ENCODE results near the gene SLC1A2. TPM values are rescaled to one million over a fixed set of nuclear protein-coding genes. Genes with fewer than 3 reads are reported as not detected.

SLC1A2 gene
- total RNA-seq, 2 donors from 2014 or later, result 0.54 to 0.78 TPM

DNA sequence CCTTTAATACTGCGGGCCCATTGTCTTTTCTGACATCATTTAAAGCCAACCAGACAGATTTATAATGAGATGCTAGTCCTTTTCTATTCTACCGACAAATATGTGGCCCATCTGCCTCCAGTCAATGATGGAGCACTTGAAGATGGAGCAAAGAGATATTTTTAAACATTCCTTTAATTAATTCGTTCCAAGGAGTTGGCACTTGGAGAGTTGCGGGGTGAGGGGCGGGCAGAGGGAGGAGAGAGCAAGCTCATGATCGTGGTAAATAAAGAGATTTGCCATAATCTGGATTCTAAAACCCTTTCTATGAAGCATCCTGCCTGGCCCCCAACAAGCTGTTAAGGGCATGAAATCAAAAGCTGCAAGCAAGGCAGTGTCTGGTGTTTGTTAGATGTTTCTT, 5.0 kb downstream of the SLC1A2 start:
- Histone ChIP-seq H3K36me3 (no peaks in the 10 kb centered on the region), H3K4me3 (no peak overlapping the region), H3K27me3 (replicated peaks; ENCODE audit: insufficient read depth) (peaks cover 5% of the 10 kb centered on the region), H3K4me1 (ENCODE audit: control insufficient read depth in 1 of 2, low read depth in 2 of 2) (peaks cover 4 to 15% of the 10 kb centered on the region in 2 donors), H3K27ac (no peak overlapping the region), H3K9me3 (no peaks in the 10 kb centered on the region)
- DNase-seq (ENCODE audit: low spot score), result no peak
- TF ChIP-seq, protein P1, sequence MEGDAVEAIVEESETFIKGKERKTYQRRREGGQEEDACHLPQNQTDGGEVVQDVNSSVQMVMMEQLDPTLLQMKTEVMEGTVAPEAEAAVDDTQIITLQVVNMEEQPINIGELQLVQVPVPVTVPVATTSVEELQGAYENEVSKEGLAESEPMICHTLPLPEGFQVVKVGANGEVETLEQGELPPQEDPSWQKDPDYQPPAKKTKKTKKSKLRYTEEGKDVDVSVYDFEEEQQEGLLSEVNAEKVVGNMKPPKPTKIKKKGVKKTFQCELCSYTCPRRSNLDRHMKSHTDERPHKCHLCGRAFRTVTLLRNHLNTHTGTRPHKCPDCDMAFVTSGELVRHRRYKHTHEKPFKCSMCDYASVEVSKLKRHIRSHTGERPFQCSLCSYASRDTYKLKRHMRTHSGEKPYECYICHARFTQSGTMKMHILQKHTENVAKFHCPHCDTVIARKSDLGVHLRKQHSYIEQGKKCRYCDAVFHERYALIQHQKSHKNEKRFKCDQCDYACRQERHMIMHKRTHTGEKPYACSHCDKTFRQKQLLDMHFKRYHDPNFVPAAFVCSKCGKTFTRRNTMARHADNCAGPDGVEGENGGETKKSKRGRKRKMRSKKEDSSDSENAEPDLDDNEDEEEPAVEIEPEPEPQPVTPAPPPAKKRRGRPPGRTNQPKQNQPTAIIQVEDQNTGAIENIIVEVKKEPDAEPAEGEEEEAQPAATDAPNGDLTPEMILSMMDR (IDR thresholded peaks at IDR 0.05), result no peak
- ATAC-seq (ENCODE audit: insufficient number of reproducible peaks, low FRiP score, low read depth), result no peak

DNA sequence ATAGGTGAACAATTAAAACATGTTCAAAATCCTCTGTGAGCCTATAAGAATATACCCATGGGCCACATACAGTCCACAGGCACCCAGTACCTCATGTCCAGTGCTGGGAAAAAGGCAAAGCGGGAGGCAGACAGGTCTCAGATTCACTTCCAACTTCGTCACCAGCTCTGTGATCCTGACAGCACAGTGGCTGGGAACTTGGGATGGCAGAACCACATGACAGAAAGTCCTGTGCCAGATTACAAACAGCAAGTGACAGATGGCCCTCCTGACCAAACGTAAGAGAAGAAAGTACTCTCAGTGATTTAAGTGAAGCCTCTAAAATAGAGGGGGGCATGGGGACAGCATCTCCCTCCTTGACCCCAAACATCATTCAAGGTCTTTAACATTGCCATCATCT, 5.8 kb downstream of the SLC1A2 start:
- peaks cover 5% of the 10 kb centered on the region for H3K27me3 ChIP-seq (replicated peaks; ENCODE audit: insufficient read depth)
- no peaks in the 10 kb centered on the region for H3K9me3 ChIP-seq
- DNase-seq (ENCODE audit: low spot score) (no peak), ATAC-seq (ENCODE audit: insufficient number of reproducible peaks, low FRiP score, low read depth) (no peak)
- H3K4me1 ChIP-seq (ENCODE audit: control insufficient read depth in 1 of 2, low read depth in 2 of 2), result peaks cover 3 to 8% of the 10 kb centered on the region in 2 donors
- H3K27ac ChIP-seq, result no peak overlapping the region
- H3K36me3 ChIP-seq, result no peaks in the 10 kb centered on the region
- no peak overlapping the region for H3K4me3 ChIP-seq
- TF ChIP-seq, protein P1 (IDR thresholded peaks at IDR 0.05), result no peak

DNA sequence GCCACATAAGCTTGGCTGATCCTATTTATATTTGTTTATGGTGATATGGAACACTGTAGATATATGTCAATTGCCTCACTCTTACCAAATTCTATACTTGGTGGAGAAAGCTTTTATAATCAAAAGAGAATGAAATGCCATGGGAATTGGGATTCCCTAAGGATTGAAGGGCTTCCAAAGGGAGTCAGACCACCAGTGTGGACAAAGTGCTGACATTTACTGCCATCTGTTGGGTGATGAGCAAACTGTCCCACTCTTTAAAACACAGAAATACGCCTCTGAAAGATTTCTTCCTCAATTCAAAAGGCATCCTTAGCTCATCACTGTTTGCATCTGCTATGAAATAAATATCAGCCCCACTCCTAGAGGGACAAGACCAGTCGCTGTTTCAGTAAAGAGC, 7.1 kb downstream of the SLC1A2 start:
- no peak for ATAC-seq (ENCODE audit: insufficient number of reproducible peaks, low FRiP score, low read depth)
- no peaks in the 10 kb centered on the region for H3K27me3 ChIP-seq (replicated peaks; ENCODE audit: insufficient read depth)
- H3K36me3 ChIP-seq, result no peaks in the 10 kb centered on the region

DNA sequence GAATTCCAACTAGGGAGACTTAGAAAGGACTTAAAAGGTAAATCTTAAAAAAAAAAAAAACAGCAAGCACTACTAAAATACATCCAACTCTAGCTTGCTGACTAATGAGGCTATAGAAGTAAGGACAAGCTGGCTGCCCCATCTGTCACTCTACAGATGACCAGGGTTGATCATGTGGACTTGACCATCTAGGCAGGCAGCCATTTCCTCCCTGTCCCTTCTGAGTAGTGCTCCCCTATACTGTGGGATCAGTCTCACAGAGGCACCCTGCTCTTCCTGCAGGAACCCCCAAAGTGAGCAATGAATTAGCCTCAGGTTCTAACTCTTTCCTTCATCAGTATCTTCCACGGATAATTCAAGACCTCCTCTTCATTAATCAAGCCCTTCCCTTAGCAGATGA, 12.3 kb downstream of the SLC1A2 start:
- ATAC-seq (ENCODE audit: insufficient number of reproducible peaks, low FRiP score, low read depth) (no peak), DNase-seq (ENCODE audit: low spot score) (no peak)
- TF ChIP-seq, protein P1 (IDR thresholded peaks at IDR 0.05), result no peak
- H3K27me3 ChIP-seq (replicated peaks; ENCODE audit: insufficient read depth), result no peaks in the 10 kb centered on the region
- no peaks in the 10 kb centered on the region for H3K9me3 ChIP-seq
- no peak overlapping the region for H3K4me3 ChIP-seq
- H3K36me3 ChIP-seq, result no peaks in the 10 kb centered on the region
- no peaks in the 10 kb centered on the region for H3K4me1 ChIP-seq (ENCODE audit: control insufficient read depth in 1 of 2, low read depth in 2 of 2)
- H3K27ac ChIP-seq, result no peak overlapping the region

More for the DNA sequence above, 7.1 kb downstream of the SLC1A2 start:
- no peaks in the 10 kb centered on the region for H3K9me3 ChIP-seq
- no peak overlapping the region for H3K4me3 ChIP-seq
- H3K4me1 ChIP-seq (ENCODE audit: control insufficient read depth in 1 of 2, low read depth in 2 of 2), result no peaks in the 10 kb centered on the region
- no peak overlapping the region for H3K27ac ChIP-seq
- DNase-seq (ENCODE audit: low spot score), result no peak
- TF ChIP-seq, protein P1 (IDR thresholded peaks at IDR 0.05), result no peak

DNA sequence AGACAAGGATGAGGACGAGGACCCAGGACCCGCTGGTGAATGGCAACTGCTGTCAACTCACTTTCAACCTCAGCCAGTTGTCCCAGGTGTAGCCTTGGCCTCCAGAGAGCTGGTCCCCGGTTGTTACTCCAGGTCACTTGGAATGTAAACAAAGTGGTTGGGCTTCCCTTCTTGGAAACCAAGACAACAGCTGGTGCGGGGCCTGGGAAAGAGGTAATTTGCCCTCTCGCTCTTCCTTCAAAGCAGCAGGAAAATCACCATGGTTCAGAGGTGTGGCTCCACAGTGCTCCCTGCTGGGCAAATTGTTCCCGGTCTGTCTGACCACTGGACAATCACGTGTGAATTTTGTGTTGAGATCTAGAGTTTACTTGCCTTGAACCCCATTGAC, 15.0 kb downstream of the SLC1A2 start:
- Histone ChIP-seq H3K27me3 (replicated peaks; ENCODE audit: insufficient read depth) (no peaks in the 10 kb centered on the region), H3K27ac (no peak overlapping the region), H3K36me3 (no peaks in the 10 kb centered on the region), H3K4me3 (peak overlapping the region; percentile 27), H3K4me1 (ENCODE audit: control insufficient read depth in 1 of 2, low read depth in 2 of 2) (no peaks in the 10 kb centered on the region), H3K9me3 (no peaks in the 10 kb centered on the region)
- ATAC-seq (ENCODE audit: insufficient number of reproducible peaks, low FRiP score, low read depth), result no peak
- no peak for DNase-seq (ENCODE audit: low spot score)
- TF ChIP-seq, protein P1 (IDR thresholded peaks at IDR 0.05), result peak; percentile 24
